Measurements from ENCODE around the gene SPAG8. TPM values are rescaled to one million over a fixed set of nuclear protein-coding genes. Genes with fewer than 3 reads are reported as not detected.

SPAG8 gene
- total and polyA plus RNA-seq, 2 experiments from 2014 or later = 0.10 to 0.63 TPM

- no peaks in the 10 kb centered on the region for H3K27me3 ChIP-seq
- no peaks in the 10 kb centered on the region for H3K36me3 ChIP-seq (replicated peaks; ENCODE audit: insufficient read depth, low read depth)
- no peak for TF ChIP-seq EZH2 (IDR thresholded peaks at IDR 0.05; ENCODE audit: borderline replicate concordance)
- no peak for TF ChIP-seq EZH2phosphoT487 (IDR thresholded peaks at IDR 0.05; ENCODE audit: low read depth, severe bottlenecking, unreplicated experiment)
- no peak for TF ChIP-seq CTCF (IDR thresholded peaks at IDR 0.05; ENCODE audit: poor library complexity)
- H3K79me2 ChIP-seq = no peaks in the 10 kb centered on the region
- 33% methylated on average over 2 of the region's 64 CpGs for WGBS (ENCODE audit: low lambda C conversion rate, missing lambda C conversion rate)
- H3K9me2 ChIP-seq (replicated peaks; ENCODE audit: insufficient read depth) = no peaks in the 10 kb centered on the region
- H3K4me2 ChIP-seq = peak within 1 kb of the TSS; percentile 91
- H2AFZ ChIP-seq = peak within 1 kb of the TSS; percentile 66
- no peaks in the 10 kb centered on the region for H4K20me1 ChIP-seq (ENCODE audit: insufficient read depth, poor library complexity, severe bottlenecking)
- H3K4me1 ChIP-seq (ENCODE audit: insufficient read depth) = peaks cover 15% of the 10 kb centered on the region
- H3K27ac ChIP-seq = peak within 1 kb of the TSS; percentile 70
- DNase-seq (ENCODE audit: low spot score) = peak; percentile 71
- peak within 1 kb of the TSS; percentile 20 for H3K4me3 ChIP-seq
- H3K9me3 ChIP-seq (ENCODE audit: low read depth) = no peaks in the 10 kb centered on the region
Measured at GRCh38 chr9:35791297-35791921, 20.7 kb downstream of the SPAG8 start, which contains the start of gene NPR2. NPR2 (plus strand) TSS chr9:35791591; CDS start chr9:35792409, 818 bp downstream.

- H3K27me3 ChIP-seq = no peaks in the 10 kb centered on the region
- H3K79me2 ChIP-seq = no peaks in the 10 kb centered on the region
- no peaks in the 10 kb centered on the region for H3K36me3 ChIP-seq (replicated peaks; ENCODE audit: insufficient read depth, low read depth)
- peak overlapping the region; percentile 70 for H3K27ac ChIP-seq
- no peaks in the 10 kb centered on the region for H3K9me2 ChIP-seq (replicated peaks; ENCODE audit: insufficient read depth)
- 48% methylated on average over 34 of the region's 37 CpGs for WGBS (ENCODE audit: low lambda C conversion rate, missing lambda C conversion rate)
- H3K4me3 ChIP-seq = no peak overlapping the region
- TF ChIP-seq EZH2 (IDR thresholded peaks at IDR 0.05; ENCODE audit: borderline replicate concordance) = no peak
- peak; percentile 89 for TF ChIP-seq CTCF (IDR thresholded peaks at IDR 0.05; ENCODE audit: poor library complexity)
- no peaks in the 10 kb centered on the region for H3K9me3 ChIP-seq (ENCODE audit: low read depth)
- H3K4me2 ChIP-seq = peak overlapping the region; percentile 91
- peak; percentile 90 for DNase-seq (ENCODE audit: low spot score)
- H3K4me1 ChIP-seq (ENCODE audit: insufficient read depth) = peaks cover 15% of the 10 kb centered on the region
- no peaks in the 10 kb centered on the region for H4K20me1 ChIP-seq (ENCODE audit: insufficient read depth, poor library complexity, severe bottlenecking)
- H2AFZ ChIP-seq = peak overlapping the region; percentile 66
Measured at GRCh38 chr9:35790385-35791296, 21.4 kb downstream of the SPAG8 start.

DNA sequence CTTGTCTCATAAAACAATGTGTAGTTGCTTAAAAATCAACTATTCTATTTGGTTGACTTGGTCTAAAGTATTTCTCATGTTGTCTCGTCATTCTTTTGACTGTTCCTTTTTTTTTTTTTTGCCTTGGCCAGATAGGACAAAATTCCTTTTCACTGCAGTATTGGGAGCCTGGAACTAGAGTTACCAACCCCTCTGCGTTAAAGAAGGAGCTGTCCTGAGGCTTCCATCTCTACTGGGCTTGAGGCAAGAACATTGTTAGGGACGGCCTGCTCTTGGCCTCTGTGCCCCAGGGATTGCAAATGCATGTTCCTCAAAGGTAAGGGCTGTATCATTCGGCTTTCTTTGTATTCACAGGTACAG lies 22.1 kb downstream of the SPAG8 start:
- WGBS (ENCODE audit: low lambda C conversion rate, missing lambda C conversion rate) = 42% methylated on average over 4 of the region's 4 CpGs
- Histone ChIP-seq H3K79me2 (no peaks in the 10 kb centered on the region), H3K4me2 (no peak overlapping the region), H3K36me3 (replicated peaks; ENCODE audit: insufficient read depth, low read depth) (no peaks in the 10 kb centered on the region), H3K27me3 (no peaks in the 10 kb centered on the region), H3K9me3 (ENCODE audit: low read depth) (no peaks in the 10 kb centered on the region), H3K27ac (no peak overlapping the region), H3K4me3 (no peak overlapping the region), H3K9me2 (replicated peaks; ENCODE audit: insufficient read depth) (no peaks in the 10 kb centered on the region), H3K4me1 (ENCODE audit: insufficient read depth) (peaks cover 15% of the 10 kb centered on the region), H2AFZ (no peak overlapping the region), H4K20me1 (ENCODE audit: insufficient read depth, poor library complexity, severe bottlenecking) (no peaks in the 10 kb centered on the region)
- TF ChIP-seq EZH2 (IDR thresholded peaks at IDR 0.05; ENCODE audit: borderline replicate concordance) (no peak), EZH2phosphoT487 (IDR thresholded peaks at IDR 0.05; ENCODE audit: low read depth, severe bottlenecking, unreplicated experiment) (no peak), CTCF (IDR thresholded peaks at IDR 0.05; ENCODE audit: poor library complexity) (no peak)
- DNase-seq (ENCODE audit: low spot score) = no peak
